Suppressor macrophage (primary cell): ENCODE results near the gene LINGO3.
"Not testable (repeated sequence)": the region's sequence is repeated elsewhere in the genome, so short reads cannot be mapped to it uniquely, and the experiment has no call there.

ENCODE experiments used
- DNase-seq, 4 experiments: peaks; one replicate each; pipeline ENCODE4 v3.0.0-alpha.2; 2020 to 2022

The LINGO3 gene

DNA sequence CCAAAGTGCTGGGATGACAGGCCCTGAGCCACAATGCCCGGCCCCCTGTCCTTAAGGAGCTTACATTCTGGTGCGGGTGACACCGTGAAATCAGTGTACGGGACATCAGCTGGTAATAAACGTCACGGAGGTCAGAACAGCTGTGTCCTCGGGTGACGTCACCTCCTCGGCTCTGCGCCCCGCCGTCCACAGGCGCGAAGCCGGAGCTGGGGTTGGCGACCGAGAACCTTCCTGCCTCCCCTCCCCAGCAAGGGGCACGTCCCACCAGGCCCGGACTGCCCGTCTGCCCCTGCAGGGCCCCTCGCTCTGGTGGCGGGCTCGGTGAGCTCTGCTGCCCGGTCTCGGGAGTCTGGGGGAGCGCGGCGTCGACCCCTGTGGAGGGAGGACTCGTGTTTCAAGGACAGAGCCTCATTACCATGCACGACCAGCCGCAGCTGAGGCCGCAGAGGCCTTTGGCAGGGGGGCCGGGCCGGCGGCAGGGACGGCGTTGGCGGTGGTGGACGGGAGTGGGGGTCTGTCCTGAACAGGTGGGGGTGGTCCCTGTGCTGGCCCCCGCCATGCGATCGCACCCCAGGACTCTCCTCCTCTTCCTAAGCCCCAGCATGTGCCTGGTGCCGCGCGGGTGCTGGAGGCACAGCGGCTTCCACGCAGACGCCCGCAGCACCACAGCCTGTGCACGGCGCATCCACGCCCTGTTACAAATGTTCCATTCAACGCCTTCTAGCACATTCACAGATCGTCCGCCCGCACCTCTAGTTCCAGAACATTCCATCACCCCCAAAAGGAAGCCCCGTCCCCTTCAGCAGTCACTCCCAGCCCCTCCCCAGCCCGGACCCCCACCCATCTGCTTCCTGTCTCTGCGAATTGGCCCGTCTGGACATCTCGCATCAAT lies 5.4 kb downstream of the LINGO3 start:
- DNase-seq = peak; percentile 44 to 69 (median 60)

DNA sequence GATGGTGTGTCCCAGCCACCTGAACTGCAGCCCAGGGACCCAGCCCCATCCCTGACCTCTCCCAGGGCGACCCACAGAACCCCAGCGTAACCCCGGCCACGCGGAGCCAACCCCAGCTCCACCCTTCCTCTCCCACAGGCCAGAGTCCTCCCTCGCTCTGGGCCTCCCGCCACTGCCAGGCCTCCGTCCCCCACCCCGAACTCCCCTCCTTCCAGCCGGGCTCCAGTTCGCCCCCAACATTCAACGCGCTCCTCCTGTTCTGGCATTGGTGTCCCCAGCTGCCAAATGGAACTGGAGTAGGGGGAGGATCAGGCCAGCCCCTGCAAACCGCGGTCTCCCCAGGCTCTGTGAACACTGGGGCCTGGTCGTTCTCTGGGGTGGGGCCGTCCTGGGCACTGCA lies 7.4 kb downstream of the LINGO3 start:
- DNase-seq = no peak

DNA sequence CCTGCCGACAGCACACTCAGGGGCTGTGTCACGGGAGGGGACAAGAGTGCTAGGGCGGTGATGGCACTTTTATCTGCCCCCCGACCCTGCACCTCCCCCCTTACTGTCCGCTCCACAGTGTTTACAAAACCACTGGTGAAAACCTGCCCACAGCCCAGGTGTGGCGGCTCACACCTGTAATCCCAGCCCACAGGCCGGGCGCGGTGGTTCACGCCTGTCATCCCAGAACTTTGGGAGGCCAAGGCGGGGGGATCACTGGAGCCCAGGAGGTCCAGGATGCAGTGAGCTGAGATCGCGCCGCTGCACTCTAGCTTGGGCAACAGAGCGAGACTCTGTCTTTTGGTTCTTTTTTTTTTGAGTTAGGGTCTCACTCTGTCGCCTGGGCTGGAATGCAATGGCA lies 11.8 kb downstream of the LINGO3 start:
- no peak for DNase-seq

DNA sequence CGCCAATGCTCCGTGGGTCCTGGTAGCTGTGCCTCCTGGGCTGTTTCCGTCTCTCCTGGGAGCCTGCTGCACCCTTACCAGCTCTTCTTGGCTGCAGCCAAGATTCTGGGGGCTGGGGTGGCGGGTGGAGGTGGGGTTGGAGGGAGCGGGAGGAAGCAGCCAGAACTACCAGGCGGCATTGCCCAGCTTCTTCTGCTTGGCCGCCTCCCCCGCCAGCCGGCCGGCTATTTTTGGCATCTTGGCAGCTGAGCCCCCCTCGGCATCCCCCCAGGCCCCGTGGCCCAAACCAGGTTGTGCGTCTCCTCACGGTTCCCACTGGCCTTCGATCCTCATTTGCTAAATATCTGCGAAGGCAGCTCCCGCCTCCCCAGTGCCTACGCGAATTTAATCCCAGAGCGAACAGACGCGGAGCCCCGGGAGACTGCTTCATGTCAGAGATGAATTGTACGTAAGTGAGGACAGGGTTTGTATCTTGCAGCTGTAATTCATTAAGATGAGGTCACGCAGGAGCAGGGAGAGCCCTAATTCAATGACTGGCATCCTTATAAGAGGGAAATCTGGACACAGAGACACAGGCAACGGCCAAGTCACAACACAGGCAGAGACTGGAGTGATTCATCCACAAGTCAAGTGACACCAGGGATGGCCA lies 13.1 kb downstream of the LINGO3 start:
- DNase-seq = no peak

DNA sequence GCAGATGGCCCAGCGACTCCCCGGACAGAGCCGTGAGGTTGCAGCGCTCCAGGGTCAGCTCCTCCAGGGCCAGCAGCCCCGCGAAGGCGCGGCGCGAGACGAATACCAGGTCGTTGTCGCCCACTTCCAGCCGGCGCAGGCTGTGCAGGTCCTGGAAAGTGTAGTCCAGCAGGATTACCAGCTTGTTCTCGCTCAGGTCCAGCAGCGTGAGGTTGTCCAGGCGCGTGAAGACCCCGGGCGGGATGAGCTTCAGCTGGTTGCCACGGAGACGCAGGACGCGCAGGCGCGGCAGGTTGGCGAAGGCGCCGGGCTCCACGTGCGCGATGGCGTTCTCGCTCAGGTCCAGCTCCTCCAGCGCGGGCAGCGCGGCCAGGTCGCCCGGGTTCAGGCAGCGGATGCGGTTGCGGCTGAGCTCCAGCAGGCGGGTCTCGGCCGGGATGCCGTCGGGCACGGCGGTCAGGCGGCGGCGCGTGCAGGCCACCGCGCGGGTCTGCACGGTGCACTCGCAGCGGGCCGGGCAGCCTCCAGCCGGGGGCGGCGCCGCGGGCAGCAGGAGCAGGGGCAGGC lies 16.7 kb downstream of the LINGO3 start:
- DNase-seq = no peak

DNA sequence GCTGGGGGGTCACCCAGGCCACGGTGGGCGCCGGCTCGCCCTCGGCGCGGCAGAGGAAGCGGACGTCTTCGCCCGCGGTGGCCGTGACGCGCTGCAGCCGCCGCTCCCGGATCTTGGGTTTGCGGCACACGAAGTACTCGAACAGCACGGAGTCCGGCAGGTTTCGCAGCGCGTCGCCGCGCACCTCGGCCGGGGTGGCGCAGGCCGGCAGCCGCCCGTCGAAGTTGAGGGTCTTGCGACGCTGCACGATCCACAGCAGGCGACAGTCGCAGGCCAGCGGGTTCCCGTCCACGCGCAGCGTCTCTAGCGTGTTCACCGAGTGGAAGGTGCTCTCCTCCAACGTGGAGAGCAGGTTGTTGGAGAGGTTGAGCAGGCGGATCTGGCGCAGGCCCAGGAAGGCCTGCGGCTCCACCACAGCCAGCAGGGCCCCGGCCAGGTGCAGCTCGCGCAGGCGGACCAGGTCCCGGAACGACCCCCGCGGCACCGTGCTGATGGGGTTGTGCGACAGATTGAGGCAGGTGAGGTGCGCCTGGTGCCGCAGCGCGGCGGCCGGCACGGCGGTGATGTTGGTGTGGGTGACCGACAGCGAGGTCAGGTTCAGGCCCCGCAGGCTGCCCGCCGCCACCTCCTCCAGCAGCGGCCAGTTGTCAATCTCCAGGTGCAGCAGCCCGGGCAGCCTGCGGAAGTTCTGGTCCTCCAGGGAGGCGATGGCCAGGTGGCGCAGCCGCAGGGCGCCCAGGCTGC lies 17.3 kb downstream of the LINGO3 start:
- DNase-seq = peak in 3 of 4 experiments; percentile 41 to 64 (median 58)

DNA sequence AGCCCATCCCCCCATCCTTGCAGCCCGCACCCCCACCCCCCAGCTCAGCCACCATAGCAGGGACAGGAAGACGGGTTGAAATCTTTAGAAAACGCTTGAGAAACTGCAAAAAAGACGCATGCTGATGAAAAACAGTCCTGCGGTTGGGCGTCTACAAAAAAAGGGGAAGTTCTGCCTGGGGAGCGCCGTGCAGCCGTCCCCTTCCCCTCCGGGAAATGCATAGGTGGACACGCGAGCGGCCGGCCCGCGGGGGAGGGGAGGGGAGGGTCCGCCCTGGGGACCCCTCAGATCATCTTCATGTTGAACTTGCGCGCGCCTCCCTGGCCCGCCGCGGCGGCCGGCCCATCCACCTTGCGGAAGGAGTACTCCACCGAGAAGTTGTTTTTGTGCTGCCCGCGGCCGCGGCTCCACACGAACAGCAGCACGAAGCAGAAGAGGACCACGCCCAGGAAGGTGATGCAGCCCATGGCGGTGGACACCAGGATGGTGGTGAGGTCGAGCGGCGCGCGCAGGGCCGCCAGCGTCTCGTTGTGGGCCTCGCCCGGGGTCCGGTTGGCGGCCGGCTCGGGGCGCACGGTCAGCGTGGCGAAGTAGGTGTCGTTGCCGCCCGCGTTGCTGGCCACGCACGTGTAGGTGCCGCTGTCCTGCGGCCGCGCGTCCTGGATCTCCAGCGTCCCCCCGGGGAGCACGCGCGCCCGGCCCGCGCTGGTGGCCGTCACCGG lies 18.1 kb downstream of the LINGO3 start:
- peak; percentile 85 to 93 (median 89) for DNase-seq

DNA sequence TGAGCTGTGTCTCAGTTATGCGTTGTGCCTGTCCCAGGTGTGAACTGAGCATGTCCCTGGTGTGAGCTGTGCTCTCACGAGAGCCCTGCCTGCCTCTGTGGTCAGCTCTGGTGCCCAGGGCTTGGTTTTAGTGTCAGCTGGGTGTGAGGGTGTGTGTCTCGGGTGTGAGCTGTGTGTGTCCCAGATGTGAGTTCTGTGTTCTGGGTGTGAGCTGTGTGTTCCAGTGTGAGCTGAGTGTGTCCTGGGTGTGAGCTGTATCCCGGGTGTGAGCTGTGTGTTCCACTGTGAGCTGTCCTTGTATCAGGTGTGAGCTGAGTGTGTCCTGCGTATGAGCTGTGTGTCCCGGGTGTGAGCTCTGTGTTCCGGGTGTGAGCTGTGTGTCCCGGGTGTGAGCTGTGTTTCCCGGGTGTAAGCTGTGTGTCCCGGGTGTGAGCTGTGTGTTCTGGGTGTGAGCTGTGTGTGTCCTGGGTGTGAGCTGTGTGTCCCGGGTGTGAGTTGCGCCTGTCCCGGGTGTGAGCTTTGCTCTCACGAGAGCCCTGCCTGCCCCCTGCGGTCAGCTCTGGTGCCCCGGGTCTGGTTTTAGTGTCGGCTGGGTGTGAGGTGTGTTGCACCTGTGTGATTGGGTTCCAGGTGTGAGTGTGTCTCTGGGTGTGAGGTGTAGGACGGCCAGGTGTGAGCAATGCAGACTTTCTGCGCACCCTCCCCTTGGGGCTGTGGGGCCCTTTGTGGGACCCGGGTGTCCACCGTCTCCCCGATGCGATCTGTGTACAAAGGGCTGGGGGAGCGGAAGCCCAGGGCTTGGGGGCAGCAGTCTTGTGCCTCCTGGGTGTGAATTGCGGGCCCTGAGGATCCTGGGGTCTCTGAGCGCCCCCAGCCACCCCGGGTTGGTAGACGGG lies 18.9 kb downstream of the LINGO3 start:
- DNase-seq = no peak

DNA sequence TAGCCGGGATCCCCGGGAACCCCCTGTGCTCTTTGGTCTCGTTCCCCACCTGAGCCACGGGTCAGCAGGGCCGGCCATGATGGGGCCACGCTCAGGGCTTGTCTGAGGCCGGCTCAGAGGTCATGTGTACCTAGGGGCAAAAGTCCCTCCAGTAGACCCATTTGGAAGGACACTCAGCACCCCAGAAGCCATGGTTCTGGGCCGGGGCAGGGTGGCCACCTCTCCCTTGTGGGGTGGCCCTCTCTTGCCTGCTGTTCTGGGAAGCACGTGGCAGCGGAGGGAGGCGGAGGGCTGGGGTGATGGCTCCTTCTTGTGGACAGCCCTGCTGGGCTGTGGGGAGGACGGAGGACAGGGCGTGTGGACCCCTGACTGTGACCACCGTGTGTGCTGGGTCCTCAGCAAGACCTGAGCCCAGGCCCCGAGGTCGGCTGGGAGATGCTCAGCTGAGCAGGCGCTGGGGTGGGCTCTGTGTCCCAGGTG lies 19.6 kb downstream of the LINGO3 start:
- DNase-seq = no peak

DNA sequence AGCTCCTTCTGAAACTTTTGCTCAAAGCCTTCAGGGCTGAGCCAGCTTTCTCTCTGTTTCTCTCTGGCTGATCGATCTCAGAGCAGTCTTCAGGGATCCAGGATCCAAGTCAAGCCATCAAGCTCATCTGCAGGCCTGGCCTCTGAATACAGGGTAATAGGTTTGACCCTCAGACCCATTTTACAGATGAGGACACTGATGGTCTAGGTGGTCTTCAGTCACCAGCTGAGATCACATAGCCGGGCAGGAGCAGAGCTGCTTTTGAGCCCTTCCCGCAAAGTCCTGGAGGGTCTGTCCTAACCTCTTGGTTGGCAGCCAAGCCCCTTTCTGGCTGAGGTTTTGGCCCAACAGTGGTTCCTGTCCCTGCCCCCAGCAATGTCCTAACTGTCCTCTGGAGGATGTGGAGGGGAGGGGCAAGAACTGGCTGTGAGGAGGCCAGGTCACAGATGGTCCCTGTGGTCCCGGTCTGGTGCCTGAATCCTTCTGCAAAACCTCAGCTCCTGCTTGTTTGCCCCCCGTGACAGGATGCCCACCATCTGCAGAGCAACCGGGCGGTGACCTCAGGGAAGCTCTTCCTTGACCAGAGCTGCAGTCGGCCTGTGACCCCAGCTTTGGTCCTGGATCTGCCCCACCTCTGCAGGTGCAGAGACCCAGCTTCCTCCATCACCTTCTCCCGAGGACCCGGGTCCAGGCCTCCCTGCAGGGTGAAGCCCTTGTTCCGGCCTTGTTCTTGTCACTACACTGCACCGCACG lies 20.2 kb downstream of the LINGO3 start:
- DNase-seq = no peak

DNA sequence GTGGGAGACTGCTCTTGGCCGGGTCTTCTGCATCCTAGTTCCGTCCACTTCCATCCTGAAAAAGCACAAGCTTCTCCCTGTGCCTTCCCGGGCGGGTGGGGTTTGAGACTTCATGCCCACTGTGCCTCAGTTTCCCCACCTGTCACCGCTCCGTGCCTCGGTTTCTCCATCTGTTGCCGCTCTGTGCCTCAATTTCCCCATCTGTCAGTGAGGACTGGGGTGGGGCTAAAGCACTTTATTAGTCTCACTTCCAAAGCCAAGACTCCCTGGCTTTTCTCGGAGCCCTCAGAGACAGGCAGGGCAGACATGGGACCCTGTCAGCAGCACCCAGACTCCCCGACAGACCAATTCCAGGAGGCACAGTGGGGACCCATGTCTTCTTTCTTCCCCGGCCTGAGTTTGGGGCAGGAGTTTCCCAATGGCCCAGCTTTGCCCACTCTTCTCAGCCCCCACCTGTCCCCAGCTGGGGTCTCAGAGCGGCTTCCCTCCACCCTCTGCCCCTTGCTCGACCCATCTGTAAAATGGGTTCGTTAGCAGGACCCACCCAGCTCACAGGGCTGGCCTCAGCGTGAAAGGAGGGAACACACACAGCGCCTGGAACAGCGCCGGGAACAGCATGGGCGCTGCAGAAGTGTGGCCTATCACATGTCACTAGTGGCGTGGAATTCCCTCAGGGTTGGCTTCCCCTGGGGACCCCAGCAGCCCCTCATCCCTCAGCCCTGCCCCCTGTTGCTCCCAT lies 21.4 kb downstream of the LINGO3 start:
- no peak for DNase-seq

DNA sequence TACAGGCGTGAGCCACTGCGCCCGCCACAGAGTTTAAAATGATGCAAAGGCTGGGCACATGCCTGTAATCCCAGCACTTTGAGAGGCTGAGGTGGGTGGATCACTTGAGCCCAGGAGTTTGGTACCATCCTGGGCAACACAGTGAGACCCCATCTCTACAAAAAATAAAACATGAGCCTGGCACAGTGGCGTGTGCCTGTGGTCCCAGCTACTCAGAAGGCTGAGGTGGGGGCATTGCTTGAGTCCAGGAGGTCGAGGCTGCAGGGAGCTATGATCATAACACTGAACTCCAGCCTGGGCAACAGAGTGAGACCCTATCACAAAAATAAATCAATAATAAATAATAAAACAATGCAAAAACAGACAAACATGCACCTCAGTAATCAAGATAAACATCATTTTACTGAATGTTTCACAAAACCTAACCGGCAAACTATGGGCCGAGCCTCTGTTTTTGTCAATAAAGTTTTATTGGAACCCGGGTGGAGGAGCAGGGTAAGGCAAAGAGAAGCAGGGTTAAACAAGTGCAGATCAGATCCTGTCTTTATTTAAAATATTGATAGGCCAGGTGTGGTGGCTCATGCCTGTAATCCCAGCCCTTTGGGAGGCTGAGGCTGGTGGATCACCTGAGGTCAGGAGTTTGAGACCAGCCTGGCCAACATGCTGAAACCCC lies 24.0 kb downstream of the LINGO3 start:
- DNase-seq = no peak

DNA sequence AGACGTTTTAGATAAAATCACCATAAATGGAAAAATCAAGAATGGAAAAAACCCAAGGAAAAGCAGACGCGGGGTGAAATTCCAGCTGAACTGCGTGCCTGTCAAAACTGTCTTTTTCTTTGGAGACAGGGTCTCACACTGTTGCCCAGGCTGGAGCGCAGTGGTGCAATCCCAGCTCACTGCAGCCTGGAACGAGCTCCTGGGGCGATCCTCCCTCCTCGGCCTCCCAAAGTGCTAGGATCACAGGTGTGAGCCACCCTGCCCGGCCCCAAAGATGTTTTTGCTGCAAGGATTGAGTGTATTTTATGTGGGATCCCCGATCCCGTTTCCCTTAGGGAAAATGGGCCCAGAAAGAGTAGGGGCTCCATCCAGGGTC lies 25.1 kb downstream of the LINGO3 start:
- no peak for DNase-seq

DNA sequence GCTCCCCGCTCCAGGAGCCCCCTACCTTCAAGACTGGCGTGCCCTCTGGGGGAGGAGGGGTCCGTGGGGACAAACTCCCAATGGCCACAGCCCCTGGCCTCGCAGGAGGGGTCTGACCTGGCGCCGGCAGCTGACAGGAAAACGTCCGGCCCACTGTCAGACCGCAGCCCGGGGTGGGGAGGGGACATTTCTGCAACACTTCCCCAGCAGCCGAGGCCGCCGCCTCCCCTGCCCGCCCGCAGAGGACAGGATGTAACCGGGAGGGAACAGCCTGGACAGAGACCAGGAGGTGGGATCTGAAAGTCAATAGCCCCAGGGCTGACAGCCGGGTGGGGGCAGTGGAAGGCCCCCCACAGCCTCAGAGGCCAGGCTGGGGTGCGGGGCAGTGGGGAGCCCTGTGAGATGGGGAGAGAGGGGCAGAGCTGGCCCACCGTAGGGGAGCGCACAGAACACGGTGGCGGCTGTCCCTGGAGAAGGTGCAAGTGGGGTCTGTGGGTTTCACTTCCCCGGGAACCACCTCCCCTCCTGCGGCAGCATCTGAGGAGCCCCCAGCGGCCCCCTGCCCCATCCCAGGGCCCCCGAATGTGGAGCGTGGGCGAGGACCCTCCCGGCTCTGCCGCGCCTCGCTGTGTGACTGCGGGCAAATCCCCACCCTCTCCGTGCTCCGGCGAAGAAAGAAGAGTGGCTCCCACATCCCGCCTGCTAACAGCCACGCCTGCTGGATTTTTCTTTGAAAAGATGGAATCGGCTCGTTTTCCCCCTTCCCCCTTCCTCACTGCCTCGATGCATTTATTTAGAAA lies 25.7 kb downstream of the LINGO3 start, which contains the start of gene PEAK3:
PEAK3 (minus strand) TSS at position 114 of the 800 bp plus-strand sequence. CDS start 1,244 bp downstream, outside the sequence.
- DNase-seq = peak; percentile 77 to 91 (median 86)

DNA sequence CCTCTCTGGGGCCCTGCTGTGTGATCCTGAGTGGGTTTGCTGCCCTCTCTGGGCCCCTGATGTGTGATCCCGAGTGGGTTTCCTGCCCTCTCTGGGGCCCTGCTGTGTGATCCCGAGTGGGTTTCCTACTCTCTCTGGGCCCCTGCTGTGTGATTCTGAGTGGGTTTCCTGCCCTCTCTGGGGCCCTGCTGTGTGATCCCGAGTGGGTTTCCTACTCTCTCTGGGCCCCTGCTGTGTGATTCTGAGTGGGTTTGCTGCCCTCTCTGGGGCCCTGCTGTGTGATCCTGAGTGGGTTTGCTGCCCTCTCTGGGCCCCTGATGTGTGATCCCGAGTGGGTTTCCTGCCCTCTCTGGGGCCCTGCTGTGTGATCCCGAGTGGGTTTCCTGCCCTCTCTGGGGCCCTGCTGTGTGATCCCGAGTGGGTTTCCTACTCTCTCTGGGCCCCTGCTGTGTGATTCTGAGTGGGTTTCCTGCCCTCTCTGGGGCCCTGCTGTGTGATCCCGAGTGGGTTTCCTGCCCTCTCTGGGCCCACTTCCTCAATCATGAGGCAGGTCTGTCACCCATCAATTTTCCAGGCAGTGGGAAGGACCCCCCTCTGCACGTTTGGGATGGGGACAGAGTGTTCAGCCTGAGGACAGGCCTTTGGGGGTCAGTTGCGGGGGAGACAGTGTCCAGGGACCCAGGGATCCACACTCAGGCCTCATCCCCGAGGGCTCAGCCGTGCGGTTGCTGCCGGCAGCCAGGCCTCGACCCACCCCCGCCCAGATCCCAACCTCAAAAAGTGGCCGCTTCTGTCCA lies 26.5 kb downstream of the LINGO3 start:
- not testable (repeated sequence) for DNase-seq

DNA sequence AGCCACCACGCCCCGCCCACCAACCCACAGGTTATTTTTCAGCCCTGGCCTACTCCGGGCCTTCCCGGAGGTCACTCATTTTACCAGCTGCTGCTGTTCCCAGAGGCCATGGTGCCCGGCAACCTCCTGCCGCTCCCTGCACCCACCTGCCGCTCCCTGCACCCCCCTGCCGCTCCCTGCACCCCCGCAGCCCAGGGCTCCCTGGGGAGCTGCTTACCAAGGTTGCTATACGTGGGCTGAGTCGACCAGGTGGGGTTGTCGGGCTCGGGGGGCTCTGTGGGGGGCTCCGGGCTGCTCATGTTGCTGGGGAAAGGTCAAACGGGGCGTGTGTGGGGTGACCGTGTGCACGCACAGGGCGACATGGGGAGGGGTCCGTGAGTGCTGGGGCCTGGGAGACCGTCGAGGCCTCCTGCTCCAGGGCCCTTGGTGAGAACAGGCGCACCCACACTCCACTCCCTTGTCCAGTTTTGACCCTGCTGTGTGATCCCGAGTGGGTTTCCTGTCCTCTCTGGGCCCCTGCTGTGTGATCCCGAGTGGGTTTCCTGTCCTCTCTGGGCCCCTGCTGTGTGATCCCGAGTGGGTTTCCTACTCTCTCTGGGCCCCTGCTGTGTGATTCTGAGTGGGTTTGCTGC lies 27.2 kb downstream of the LINGO3 start:
- no peak for DNase-seq
